IPS DF 4.7 (cell line): ENCODE data around the gene TMEM161A.
"Not testable (repeated sequence)": the region's sequence is repeated elsewhere in the genome, so short reads cannot be mapped to it uniquely, and the experiment has no call there.

ENCODE experiments used
- DNase-seq: peaks from one replicate; pipeline ENCODE4 v3.0.0-alpha.2; 2013; ENCODE audit warnings: low spot score; ENCODE audit errors: extremely low read depth

TMEM161A gene

DNA sequence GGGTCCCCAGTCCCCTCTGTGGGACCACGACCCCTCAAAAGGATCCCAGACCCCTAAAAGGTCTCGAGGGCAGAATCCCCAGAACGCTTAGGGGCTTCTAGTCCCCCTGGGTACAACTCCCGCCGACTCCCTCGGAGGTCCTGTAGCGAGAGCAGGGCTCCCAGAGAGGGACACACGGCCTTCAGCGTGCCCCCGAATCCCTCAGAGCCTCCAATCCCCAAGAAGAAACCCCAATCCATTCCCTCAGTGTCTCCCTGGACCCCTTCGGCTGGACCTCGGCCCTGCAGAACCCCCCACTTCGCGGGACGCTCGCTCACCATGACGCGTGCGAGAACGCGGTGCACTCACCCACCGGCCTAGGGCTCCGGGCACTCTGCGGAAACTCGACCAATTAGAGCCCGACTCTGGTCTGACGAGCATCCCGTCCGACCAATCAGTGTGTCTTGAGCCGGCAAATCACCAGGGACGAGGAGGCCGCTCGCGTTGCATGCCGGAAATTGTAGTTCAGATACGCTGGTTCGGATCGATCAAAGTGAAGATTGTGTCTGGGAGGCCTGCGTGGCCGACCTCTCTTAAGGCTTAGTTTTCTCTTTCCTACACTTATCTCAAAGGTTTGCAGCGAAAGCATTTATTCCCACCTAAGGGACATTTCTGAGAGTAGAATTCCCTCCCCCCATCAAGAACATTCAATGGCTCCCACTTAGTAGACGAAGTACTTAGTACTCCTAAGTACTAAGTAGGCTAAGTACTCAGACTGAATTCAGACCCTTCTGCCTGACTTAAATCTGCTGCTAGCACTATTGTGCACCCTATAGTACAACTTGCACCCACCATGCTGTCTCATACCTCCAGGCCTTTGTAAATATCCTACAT, at the start of gene TMEM161A:
Gene TMEM161A (minus strand): TSS at position 370 of the 873 bp plus-strand sequence. CDS start 50 bp downstream, at position 320.
- peak; percentile 99 for DNase-seq

DNA sequence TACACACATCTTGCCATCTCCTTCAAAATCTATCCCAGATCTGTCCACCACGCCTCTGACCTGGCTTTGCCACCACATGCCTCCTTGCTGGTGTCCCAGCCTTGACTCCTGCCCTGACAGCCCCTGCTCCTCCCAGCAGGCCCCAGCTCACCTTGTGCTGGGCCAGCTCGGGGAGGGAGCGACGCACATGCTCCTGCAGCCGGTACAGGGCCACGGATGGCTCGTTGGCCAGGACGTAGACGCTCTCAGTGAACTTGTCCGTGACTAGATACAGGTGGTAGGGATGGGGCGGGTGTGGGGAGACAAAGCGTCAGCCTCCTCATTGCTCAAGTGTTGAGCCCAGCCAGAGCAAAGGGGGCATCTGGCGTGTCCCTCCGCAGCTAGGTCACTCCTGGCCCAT, 48.5 kb upstream of the TMEM161A start:
- DNase-seq, result no peak

DNA sequence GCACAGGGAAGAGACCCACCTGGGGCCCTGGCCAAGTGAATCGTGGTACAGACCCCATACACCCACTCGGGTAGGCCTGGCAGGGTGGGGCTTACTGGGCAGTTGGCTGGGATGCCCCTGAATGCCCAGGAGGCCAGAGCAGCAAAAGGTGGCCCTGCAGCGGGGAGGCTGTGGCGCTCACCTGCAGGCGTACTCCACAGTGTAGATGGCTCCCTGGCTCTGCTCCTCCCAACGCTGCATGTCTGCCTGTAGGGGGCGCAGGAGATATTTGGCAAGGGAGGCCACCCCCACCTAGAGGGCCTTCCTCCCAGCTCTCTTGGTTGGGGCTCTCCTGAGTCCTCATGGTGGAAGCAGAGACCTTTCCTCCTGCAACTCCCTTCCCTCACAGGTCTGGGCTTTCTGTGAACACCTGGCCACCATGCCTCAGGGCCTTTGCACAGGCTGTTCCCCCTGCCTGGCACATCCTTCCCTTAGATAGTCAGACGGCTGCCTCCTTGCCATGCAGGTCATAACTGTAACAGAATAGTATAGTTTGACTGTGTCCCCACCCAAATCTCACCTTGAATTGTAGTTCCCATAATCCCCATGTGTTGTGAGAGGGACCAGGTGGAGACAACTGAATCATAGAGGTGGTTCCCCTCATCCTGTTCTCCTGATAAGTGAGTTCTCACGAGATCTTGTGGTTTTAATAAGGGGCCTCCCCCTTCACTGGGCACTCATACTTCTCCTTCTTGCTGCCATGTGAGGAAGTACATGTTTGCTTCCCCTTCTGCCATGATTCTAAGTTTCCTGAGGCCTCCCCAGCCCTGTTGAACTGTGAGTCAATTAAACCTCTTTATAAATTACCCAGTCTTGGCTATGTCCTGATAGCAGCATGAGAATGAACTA, 47.8 kb upstream of the TMEM161A start:
- no peak for DNase-seq

DNA sequence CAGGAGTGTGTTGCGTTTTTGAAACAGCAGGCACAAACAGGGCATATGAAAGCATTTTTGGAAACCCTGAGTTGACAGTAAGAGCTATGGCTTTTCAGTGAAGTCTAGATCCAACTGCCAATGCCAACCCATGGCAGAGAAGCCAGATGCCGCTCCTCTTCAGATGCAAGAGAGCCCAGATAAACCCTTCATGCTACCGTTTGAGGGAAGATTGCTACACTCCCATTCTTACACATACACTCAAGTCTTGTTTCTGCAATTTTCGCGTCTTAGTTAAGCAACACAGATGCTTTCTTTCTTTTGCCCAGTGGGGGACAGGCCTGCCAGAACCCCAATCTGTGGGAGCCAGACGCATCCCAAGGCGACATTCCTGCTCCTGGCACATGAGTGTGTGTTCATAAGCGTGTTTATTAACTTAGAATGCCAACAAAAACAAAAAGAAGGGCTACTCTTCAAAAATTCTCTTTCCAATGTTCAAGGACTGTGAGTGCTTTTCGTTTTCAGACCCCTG, 43.3 kb upstream of the TMEM161A start:
- no peak for DNase-seq

DNA sequence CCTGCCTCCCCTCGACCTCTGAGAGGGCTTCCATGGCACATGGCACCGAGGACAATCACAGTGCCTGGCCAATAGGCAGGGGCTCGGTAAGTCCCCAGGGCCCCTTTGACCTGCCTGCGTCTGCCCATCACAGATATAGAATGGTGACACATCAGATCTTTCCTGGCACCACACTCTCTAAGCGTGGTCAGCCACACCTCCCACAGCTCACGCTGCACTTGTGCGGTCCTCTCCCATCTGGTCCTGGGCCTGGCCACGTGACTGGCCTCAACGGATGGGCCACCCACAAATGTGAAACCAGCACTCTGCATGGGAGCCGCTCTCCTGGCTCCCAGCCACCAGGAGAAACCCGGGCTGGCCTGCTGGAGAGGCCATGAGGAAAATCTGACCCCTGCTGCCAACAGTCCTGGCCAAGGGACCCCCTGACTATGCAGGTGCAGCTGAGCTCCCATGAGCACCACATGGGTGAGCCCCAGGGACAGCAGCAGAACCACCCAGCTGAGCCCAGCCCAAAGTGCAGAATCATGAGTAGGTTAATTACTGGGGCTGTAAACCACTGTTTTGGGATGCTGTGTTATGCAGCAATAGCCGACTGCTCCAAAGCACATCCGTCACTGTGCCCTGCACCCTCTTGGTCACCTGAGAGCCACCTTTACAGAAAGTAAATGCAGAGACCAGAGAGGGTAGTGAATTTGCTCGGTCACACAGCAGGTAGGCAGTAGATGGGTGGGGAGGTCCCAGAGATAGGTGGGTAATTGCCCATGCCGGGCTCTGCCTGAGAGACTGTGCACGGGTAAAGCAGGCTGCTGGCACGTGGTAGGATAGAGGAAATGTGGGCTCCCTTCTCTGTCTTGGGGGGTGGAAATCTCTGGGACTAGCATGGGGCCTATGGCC, 41.5 kb upstream of the TMEM161A start:
- DNase-seq, result no peak

DNA sequence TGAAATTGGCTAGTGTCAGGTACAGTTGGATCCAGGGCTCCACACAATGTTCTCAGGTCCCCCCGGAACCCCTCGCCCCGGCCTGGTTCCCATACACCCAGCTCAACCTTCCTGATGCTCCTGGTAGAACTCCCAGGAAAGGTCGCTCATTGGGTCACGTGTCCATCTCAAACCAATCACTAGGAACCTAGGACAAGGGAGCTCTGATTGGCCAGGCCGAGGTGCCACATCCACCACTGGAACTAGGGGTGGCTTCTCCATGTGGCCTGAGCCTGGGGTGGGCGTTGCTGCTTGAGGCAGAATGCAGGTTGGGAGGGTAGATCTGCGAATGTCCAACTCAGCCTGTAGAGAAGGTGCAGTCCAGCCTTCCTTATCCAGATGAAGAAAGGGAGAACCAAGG, 38.7 kb upstream of the TMEM161A start:
- no peak for DNase-seq

DNA sequence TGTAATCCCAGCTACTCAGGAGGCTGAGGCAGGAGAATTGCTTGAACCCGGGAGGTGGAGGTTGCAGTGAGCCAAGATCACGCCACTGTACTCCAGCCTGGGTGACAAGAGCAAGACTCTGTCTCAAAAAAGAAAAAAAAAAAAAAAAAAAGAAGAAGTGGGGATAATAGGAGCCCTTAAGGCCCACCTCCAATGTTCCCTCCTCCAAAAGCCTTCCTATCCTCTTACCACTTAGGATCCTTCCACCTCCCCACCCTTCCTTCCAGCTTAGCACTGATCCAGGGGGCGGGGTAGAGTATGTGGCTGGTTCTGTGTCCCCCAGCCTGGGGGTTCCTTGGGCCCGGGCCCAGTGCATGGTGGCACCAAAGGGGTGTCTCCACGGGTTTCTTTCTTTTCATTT, 35.0 kb upstream of the TMEM161A start:
- not testable (repeated sequence) for DNase-seq

DNA sequence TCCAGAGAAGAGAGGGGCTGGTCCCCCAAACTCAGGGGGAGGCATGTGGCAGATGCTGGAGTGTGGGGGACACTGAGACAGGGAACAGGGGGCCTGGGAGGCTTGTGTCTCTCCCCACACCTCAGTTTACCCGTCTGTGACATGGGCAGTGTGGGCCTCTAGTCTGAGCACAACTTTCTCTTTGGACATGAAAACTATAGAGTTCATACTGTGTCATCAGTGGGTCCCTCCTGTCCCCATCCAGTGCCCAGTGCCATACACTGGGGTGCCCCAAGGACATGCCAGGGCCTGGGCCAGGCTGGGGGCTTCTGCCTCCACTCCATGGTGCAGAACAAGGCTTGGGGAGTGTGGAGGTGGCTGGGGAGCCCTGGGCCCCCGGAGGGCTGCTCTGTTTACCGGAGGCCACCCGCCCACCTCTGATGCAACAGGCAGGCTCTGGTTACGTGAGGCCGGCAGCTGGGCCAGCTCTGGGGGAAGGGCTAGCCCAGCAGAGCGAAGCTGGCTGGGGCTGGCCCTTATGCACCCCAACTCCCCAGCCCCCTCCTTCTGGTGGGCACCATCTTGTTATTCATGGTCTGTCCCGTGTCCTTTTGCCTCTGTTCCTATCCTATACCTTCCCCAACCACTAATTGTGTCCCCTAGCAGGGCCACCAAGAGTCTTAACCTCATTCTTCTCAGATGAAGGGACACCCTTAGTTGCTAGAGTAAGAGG, 33.7 kb upstream of the TMEM161A start:
- no peak for DNase-seq

DNA sequence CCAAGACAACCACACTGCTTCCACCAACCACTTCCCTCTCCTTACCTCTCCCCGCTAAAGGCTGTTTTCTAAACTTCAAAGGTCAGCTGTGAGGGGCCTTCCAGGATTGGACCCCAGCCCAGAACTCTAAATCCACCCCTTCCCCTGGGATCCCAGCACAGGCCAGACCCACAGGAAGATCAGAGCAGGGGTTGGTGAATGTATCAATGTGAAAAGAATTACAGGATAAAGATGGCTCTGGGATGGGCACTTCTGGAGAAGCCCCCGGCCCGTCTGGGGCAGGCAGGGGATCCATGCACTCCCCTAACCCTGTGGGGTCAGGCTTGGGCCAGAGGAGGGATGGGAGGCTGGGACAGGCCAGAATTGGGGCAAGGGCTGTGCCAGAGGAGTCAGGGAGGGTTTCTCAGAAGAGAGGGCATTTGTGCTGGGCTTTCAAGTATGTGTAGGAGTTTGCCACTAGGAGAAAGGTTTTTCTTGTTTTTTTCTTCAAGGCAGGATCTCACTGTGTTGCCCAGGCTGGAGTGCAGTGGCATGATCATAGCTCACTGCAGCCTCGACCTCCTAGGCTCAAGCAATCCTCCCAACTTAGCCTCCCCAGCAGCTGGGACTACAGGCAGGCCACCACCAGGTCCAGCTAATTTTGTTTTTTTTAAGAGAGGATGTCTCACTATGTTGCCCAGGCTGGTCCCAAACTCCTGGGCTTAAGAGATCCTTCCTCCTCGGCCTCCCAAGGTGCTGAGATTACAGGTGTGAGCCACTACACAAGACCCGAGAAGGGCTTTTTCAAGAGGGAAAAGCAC, 32.8 kb upstream of the TMEM161A start:
- DNase-seq, result no peak

DNA sequence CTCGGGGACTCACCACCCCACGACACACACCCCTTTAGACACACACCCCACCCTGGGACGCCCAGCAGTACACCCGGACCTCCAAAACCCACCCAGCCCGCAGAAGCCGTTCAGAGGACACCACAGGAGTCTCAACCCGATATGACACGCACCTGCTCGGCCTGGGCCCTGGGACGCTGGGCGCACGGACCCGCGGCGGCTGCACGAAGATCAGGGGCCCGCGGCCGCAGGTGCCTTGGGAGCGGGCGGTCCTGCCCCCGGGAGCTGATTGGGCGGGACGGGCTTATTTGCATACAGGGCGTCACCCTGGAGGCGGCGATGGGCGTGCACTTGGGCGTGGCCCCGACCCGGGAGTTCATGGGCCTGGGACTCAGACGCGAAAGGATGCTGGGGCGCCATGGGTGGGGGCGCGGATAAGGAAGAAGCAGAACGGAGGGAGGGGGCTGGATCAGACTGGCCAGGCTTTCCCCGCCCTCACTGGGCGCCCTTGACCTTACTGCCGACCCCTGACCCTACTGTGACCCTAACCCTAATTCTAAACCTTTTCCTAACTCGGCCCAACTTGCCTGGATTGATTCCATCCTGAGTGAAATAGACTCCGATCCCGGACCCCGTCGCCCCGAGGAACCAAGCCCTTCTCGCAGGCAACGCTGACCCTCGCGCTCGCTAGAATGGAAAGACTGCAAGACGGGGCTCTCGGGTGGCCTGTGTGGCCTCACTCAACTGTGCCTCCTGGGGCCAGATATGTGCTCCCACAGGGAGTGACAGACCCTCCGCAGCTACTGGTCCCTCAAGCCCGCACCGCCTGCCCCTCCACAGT, 32.0 kb upstream of the TMEM161A start, which contains the start of gene MEF2B:
Gene MEF2B (minus strand): TSS at position 211 of the 820 bp plus-strand sequence. CDS start 19,528 bp downstream, outside the sequence.
- no peak for DNase-seq

DNA sequence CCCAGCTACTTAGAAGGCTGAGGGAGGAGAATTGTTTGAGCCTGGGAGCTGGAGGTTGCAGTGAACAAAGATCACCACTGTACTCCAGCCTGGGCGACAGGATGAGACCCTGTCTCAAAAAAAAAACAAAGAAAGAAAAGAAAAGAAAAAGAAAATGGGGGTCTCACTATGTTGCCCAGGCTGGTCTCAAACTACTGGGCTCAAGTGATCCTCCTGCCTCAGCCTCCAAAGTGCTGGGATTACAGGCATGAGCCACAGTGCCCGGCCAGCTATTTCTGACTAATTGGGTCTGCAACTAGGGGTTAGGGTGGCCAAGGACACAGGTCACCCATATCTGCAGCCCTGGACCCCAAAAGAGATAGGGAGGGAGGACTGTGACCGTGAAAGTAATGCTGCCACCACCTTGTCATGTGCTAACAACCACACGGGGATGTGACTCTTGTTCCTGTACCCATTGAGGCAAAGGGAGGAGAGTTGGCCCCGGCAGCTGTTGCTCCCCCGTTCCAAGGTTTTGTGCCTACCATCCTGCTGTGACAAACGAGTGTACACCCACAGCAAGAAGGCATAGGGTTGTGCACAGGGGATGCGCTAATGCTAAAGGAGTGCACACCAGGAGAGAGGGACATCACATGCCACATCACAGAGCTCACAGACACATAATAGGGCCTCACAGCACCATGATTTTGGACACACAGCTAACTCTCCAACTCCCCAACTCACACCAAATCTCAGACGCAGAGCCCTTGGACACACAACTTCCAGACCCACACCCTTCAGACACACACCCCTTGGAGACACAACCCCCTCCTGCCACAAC, 31.2 kb upstream of the TMEM161A start:
- DNase-seq, result no peak

DNA sequence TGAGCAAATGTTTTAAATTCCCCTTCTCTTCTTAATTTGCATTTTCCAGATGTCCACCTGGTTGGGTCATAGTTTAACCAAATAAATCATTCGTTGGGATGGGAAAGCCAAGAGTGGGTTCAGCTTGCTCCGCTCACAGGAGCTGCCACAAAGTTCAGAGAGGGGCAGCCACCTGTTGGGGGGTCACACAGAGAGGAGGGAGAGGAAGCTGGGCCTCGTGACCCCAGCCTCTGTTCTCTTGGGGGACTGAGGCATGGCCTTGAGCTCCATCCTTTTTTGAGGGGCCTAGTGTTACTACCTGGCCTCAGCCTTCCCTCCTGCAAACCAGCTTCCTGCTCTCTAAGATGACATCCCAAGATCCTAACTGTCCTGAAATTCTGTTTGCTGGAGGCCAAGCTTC, 29.3 kb upstream of the TMEM161A start:
- no peak for DNase-seq

DNA sequence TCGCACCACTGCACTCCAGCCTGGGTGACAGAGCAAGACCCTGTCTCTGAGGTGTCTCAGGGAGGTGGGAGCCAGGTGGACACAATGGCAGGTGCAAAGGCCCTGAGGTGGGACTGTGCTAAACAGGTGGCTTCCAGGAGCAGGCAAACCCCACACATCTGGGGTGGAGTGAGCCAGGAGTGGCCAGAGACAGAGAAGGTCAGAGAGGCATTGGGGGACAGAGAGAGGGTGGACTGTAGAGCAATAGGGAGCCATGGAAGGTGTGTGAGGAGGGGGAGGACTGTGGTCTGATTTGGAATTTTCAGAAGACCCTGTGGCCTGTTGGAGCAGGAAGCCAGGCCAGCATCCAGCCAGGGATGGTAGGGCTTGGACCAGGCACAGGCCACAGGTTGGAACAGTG, 27.1 kb upstream of the TMEM161A start:
- no peak for DNase-seq

DNA sequence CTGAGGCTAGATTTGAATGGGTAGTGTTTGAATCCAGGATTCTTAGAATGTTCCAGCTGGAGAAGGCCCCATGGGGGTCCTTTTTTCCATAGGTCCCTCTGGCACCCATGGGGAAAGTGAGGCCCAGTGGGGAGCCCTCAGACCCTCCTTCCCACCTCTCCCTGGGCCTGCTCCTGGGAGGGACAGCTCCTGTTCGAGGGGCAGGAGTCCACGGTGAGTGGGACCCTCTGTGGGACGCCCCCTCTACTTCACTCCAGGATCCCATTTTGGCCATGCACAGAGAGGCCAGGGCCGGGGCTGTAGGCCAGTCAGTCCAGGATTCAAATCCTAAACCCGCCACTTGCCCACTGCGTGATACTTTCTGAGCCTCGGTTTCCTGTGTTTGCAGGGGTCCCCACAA, 24.2 kb upstream of the TMEM161A start:
- no peak for DNase-seq

DNA sequence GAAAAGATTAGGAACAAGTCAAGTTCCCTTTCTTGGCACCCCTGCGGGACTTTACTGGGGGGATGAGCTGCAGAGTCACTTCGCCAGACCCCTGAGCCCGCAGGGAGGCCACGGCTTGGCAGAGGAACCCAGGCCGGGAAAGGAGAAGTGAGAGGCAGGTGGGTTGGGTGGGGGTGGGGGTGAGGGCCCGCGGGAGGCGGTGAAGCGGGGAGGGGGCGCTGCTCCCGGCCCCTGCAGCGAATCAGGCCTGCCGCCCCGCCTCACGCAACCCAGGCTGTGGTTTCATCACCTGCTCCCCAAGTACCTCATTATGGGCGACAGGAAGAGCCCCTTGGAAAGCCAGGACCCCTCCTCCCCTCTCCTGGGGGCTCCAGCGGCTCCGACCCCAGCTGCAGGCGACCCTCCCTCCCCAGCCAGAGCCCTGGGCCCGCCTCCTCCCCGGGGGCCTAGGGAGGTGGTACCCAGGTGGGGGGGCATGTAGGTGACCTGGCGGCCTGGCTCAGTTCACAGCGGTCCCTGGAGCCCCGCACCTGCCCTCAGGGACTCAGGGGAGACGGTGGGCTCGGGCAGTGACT, 22.3 kb upstream of the TMEM161A start:
- DNase-seq, result no peak

DNA sequence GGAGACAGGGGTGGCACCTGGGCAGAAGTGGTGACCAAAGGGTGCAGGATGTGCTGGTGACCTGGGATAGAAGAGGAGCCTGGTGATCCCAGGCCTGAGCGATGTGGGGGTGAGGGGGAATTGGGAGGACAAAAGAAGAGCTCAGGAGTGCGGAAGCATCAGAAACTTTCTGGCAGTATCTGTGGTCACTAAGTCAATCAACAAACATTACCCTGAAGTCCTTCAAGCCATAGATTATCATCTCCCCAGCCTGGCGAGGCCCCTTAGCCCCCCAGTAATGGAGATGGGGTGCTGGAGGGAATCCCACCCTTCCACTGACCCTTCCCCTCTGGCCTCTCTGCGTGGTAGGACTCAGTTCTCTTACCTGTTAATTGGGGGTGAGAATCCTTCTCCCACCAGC, 21.3 kb upstream of the TMEM161A start:
- no peak for DNase-seq

DNA sequence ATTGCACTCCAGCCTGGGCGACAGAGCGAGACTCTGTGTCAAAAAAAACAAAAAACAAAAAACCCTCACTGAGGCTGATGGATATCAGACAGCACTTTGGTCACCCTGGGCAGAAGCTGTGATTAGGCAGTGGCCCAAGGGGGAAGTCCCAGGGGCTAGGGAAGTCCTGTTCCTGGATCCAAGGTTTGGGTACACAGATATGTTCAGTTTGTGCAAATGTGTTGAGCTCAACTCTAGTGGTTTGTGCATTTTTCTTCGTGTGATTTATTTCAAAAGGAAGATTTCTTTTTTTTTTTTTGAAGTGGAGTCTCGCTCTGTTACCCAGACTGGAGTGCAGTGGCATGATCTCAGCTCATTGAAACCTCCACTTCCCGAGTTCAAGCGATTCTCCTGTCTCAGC, 19.5 kb upstream of the TMEM161A start:
- DNase-seq, result no peak
